ENCODE data around the gene HIVEP3. TPM values are rescaled to one million over a fixed set of nuclear protein-coding genes. Genes with fewer than 3 reads are reported as not detected.

HIVEP3 gene
- total and polyA plus RNA-seq, 4 donors: 7.0 to 14.7 (median 8.8) TPM

DNA sequence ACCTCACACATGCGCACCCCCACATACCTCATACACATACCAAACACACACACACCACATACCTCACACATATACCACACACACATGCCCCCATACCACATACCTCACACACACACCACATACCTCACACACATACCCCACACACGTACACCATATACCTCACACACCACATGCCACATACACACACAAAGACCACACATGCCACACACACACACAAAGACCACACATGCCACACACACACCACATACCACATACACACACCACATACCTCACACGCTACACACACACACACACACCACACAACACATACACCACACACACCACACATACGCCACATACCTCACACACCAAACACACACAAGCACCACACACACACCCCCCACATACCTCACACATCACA is 30.0 kb downstream of the HIVEP3 start:
- H3K27ac ChIP-seq (ENCODE audit: low read depth in 1 of 2, low read length in 1 of 2): no peak overlapping the region
- no peak for ATAC-seq (ENCODE audit: insufficient read depth, low FRiP score)

DNA sequence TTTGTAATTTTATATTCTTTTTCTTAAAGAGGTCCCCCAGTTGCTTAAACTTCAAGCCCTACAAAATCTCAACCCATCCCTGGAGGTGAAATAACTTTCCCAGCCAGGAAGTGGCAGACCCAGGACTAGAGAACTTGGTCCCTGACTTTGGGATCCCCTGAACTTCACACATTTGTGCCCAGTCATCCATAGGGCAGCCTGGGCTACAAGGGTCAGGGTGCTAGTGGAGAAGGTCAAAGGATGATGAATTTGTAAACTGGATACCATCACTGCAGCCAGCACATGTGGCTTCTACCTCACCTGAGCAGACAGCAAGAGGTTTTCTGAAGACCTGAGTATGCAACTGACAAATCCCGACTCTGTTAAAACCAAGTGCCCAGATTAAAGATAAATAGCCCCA is 31.4 kb downstream of the HIVEP3 start:
- Histone ChIP-seq H3K9me3 (ENCODE audit: control insufficient read depth in 4 of 4, insufficient read depth in 3 of 4, low read length in 3 of 4) (no peaks in the 10 kb centered on the region), H3K9ac (ENCODE audit: insufficient read depth in 1 of 2, low read length in 2 of 2) (no peak overlapping the region), H3K4me1 (ENCODE audit: control insufficient read depth in 5 of 5, insufficient read depth in 5 of 5, low read length in 5 of 5) (peaks cover 12 to 45% (median 15%) of the 10 kb centered on the region in 5 donors), H3K36me3 (ENCODE audit: control insufficient read depth in 4 of 4, insufficient read depth in 4 of 4, low read length in 4 of 4) (no peaks in the 10 kb centered on the region), H3K27me3 (ENCODE audit: control insufficient read depth in 3 of 3, insufficient read depth in 3 of 3, low read length in 2 of 3) (no peaks in the 10 kb centered on the region), H3K27ac (ENCODE audit: low read depth in 1 of 2, low read length in 1 of 2) (no peak overlapping the region), H3K4me3 (no peak overlapping the region)
- no peak for ATAC-seq (ENCODE audit: insufficient read depth, low FRiP score)
- TF ChIP-seq, protein P1, sequence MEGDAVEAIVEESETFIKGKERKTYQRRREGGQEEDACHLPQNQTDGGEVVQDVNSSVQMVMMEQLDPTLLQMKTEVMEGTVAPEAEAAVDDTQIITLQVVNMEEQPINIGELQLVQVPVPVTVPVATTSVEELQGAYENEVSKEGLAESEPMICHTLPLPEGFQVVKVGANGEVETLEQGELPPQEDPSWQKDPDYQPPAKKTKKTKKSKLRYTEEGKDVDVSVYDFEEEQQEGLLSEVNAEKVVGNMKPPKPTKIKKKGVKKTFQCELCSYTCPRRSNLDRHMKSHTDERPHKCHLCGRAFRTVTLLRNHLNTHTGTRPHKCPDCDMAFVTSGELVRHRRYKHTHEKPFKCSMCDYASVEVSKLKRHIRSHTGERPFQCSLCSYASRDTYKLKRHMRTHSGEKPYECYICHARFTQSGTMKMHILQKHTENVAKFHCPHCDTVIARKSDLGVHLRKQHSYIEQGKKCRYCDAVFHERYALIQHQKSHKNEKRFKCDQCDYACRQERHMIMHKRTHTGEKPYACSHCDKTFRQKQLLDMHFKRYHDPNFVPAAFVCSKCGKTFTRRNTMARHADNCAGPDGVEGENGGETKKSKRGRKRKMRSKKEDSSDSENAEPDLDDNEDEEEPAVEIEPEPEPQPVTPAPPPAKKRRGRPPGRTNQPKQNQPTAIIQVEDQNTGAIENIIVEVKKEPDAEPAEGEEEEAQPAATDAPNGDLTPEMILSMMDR (IDR thresholded peaks at IDR 0.05; ENCODE audit: control extremely low read depth, extremely low read depth): no peak
- no peak for DNase-seq
- 88 to 96% methylated on average over 1 of the region's 1 CpG for WGBS, 2 donors

More for the DNA sequence above, 30.0 kb downstream of the HIVEP3 start:
- H3K9ac ChIP-seq (ENCODE audit: insufficient read depth in 1 of 2, low read length in 2 of 2): no peak overlapping the region
- WGBS, 2 donors: 96 to 100% methylated on average over 4 of the region's 4 CpGs
- no peaks in the 10 kb centered on the region for H3K27me3 ChIP-seq (ENCODE audit: control insufficient read depth in 3 of 3, insufficient read depth in 3 of 3, low read length in 2 of 3)
- peaks cover 7 to 47% (median 22%) of the 10 kb centered on the region in 5 donors for H3K4me1 ChIP-seq (ENCODE audit: control insufficient read depth in 5 of 5, insufficient read depth in 5 of 5, low read length in 5 of 5)
- H3K4me3 ChIP-seq: no peak overlapping the region
- no peaks in the 10 kb centered on the region for H3K9me3 ChIP-seq (ENCODE audit: control insufficient read depth in 4 of 4, insufficient read depth in 3 of 4, low read length in 3 of 4)
- TF ChIP-seq, protein P1 (IDR thresholded peaks at IDR 0.05; ENCODE audit: control extremely low read depth, extremely low read depth): no peak
- DNase-seq: no peak
- no peaks in the 10 kb centered on the region for H3K36me3 ChIP-seq (ENCODE audit: control insufficient read depth in 4 of 4, insufficient read depth in 4 of 4, low read length in 4 of 4)

DNA sequence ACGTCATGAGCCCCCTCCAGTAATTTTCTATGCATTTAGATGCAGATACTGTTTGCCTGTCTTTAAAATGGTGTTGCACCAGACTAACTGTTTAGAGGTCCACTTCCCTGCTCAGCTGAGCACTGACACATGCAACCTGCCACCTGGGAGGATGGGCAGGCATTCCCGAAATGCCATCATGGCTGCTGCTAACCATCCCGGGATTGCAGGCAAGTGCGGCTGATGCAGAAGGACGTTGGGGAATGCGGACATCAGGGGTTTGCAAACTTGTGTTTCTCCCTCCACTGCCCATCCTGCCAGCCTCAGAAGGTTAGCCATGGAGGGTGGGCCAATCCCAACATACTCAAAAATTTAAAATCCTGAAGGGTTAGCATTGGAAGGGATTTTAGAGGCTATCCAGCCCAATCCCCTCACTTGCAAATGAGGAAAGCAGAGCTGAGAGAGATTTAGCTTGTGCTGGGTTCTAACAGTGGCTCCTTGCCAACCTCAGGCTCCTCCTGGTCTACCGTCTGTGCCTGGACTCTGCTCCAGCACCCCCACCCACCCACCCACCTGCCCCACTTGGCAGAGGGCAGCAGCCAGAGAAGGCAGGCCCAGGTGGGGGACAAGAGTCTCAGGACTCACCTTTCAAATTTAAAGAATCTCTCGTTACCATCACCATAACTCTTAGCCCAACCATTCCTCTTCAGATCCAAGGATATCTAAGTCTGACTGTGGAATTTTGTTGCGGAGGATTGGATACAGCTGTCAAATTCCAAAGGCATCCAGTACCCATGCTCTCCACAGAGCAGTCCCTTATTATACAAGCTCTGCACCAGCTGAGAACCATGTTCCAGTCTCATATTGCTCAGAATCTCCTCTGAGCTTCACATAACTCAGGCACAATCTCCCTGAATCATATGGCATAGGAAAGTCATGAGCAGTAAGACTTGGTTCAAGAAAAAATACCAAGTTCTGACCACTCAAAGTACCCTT is 34.2 kb downstream of the HIVEP3 start:
- H3K27ac ChIP-seq (ENCODE audit: low read depth in 1 of 2, low read length in 1 of 2): no peak overlapping the region
- ATAC-seq (ENCODE audit: insufficient read depth, low FRiP score): no peak

More for the DNA sequence above, 34.2 kb downstream of the HIVEP3 start:
- Histone ChIP-seq H3K9me3 (ENCODE audit: control insufficient read depth in 4 of 4, insufficient read depth in 3 of 4, low read length in 3 of 4) (no peaks in the 10 kb centered on the region), H3K36me3 (ENCODE audit: control insufficient read depth in 4 of 4, insufficient read depth in 4 of 4, low read length in 4 of 4) (no peaks in the 10 kb centered on the region), H3K4me1 (ENCODE audit: control insufficient read depth in 5 of 5, insufficient read depth in 5 of 5, low read length in 5 of 5) (peaks cover 7 to 22% (median 14%) of the 10 kb centered on the region in 5 donors), H3K9ac (ENCODE audit: insufficient read depth in 1 of 2, low read length in 2 of 2) (no peak overlapping the region), H3K27me3 (ENCODE audit: control insufficient read depth in 3 of 3, insufficient read depth in 3 of 3, low read length in 2 of 3) (no peaks in the 10 kb centered on the region), H3K4me3 (no peak overlapping the region)
- 77 to 88% methylated on average over 9 of the region's 9 CpGs for WGBS, 2 donors
- peak; percentile 50 to 80 (median 74) for DNase-seq
- TF ChIP-seq, protein P1 (IDR thresholded peaks at IDR 0.05; ENCODE audit: control extremely low read depth, extremely low read depth): no peak
